Activated T-cell treated with anti-CD3 and anti-CD28 coated beads for 4 hours (primary cell): ENCODE data around the gene CPLANE1.
"Not testable (repeated sequence)": the region's sequence is repeated elsewhere in the genome, so short reads cannot be mapped to it uniquely, and the experiment has no call there.

Source experiments
- DNase-seq: peaks from one replicate; pipeline ENCODE4 v3.0.0-alpha.2; 2020

Gene CPLANE1

DNA sequence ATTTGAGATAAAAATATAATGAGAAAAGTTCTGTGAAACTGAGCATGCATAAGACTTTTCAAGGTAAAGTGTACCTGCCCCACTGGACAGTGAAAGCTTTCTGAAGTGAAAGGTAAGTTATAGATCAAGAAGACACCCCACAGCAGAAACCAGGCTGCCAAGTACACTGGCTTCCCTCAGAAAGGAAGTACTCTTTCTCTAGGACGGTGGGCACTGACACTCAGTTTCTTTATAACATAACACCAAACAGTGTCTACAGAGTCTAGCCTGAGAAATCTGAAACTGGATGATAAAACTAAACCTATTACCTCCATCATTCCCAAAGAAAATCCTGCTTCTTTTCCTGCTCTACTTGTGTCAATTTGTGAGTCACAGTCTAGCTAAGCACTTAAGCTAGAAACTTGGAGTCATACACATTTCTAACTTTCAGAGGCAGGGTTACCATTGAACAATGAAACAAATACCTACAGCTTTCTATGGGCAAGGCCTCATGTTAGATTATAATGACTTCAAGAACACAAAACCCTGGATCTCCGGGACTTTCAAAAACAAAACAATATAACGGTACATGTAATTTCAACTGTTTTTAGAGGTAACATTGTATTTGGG lies 136.7 kb downstream of the CPLANE1 start:
- no peak for DNase-seq

GRCh38 chr5:37111426-37112382 lies 137.5 kb downstream of the CPLANE1 start:
- DNase-seq, result no peak

GRCh38 chr5:37110135-37110534 lies 139.0 kb downstream of the CPLANE1 start:
- no peak for DNase-seq

DNA sequence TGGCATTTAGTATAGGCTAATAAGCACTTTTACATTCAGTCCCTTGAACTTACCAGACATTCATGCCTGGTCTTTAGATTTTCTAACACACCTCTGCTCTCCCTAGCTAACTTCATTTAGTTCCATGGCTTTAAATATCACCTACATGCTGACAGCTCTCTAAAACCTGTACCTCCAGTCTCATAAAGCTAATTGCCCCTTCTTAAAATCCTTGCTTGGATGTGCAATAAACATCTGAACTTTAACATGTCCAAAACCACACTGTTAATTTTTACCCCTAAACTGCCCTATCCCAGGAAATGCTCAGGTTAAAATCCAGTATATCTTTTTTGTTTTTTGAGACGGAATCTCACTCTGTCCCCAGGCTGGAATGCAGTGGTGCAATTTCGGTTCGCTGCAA lies 139.8 kb downstream of the CPLANE1 start:
- no peak for DNase-seq

DNA sequence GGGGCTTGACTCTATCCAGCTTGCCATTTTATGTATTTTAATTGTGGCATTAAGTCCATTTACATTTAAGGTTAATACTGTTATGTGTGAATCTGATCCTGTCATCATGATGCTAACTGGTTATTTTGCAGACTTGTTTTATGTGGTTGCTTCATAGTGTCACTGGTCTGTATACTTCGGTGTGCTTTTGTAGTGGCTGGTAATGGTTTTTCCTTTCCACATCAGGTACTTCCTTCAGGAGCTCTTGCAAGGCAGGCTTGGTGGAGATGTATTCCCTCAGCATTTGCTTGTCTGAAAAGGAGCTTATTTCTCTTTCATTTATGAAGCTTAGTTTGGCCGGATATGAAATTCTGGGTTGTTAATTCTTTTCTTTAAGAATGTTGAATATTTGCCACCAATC lies 145.9 kb downstream of the CPLANE1 start:
- DNase-seq, result no peak

- DNase-seq, result not testable (repeated sequence)
Observed at GRCh38 chr5:37099267-37099666, 149.9 kb downstream of the CPLANE1 start.

- not testable (repeated sequence) for DNase-seq
Observed at GRCh38 chr5:37093795-37094194, 155.4 kb downstream of the CPLANE1 start.

- DNase-seq, result no peak
Observed at GRCh38 chr5:37090781-37091180, 158.4 kb downstream of the CPLANE1 start.

DNA sequence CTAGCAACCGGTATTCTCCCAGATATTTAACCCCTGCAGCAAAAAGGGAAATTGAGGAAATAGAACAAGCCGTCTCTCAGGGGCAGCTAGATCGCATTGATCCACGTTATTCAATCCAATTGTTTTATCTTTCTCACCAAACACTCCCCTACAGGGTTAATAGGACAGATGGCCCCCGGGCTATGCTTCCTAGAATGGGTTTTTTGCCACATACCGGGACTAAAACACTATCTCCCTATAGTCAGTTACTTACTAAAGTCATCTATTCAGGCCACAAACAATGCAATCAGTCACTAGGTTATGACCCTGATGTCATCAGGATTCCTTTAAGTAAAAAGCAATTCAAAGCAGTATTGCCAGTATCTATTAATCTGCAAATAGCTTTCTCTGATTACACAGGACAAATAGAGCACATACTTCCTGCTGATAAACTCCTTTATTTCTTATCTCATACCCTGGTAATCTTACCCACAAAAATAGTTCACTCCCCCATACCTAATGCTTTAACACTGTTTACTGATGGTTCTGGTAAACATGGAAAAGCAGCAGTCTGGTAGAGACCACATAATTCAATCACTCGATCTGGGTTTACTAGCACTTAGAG lies 159.0 kb downstream of the CPLANE1 start:
- no peak for DNase-seq

DNA sequence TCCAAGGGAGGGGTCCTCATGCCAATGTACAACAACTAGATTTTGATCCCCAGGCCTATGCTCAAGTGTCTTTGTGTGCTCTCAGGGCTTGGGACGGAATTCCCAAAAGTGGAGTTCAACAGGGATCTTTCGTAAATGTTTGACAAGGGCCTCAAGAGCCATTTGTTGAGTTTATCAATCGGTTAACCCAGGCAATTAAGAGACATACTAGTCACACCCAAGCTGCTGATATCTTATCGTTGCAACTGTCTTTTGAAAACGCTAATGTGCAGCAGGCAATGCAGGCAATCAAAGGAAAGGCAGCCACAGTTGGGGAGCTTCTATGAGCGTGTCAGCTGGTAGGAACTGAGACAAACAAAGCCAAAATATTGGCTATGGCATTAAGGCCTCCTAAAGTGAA lies 161.2 kb downstream of the CPLANE1 start:
- DNase-seq, result no peak

DNA sequence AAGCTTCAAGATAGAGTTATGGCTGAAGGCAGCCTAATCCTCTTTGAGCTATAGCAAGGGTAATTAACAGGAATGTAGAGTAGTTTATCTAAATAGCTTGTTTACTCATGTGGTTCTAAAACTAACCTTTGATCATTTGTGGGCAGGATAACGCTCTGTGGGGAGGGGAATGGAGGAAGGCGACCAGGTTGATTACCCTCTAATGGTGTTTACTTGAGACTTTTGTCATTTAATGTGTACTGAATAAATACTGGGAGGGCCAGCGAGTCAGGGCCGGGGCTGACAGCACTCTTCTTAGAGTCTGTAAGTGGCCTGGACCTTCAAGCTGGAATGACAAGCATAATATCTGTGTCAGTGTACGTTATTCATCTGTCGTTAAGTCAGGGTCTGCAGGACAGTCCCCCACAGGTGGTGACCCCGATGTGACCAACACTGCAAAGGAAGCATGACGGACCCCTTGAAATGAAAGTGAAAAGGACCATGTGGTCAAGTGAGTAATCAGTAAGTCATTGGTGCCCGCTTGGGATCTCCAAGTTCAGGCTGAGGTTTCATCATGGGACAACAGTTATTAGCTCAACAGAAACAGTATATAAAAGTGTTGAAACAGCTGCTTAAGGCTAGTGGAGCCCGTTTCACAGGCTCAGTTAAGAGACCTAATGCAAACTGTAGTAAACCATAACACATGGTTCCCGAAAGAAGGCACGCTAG lies 162.6 kb downstream of the CPLANE1 start:
- no peak for DNase-seq

DNA sequence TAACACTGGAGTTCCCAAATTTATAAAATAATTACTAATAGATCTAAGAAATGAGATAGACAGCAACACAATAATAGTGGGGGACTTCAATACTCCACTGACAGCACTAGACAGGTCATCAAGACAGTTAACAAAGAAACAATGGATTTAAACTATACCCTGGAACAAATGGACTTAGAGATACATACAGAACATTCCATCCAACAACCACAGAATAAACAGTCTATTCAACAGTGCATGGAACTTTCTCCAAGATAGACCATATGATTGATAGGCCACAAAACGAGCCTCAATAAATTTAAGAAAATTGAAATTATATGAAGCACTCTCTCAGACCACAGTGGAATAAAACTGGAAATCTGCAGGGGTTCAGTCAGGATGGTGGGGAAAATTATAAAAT lies 163.2 kb downstream of the CPLANE1 start:
- DNase-seq, result not testable (repeated sequence)

GRCh38 chr5:37082977-37083376 lies 166.2 kb downstream of the CPLANE1 start:
- not testable (repeated sequence) for DNase-seq

DNA sequence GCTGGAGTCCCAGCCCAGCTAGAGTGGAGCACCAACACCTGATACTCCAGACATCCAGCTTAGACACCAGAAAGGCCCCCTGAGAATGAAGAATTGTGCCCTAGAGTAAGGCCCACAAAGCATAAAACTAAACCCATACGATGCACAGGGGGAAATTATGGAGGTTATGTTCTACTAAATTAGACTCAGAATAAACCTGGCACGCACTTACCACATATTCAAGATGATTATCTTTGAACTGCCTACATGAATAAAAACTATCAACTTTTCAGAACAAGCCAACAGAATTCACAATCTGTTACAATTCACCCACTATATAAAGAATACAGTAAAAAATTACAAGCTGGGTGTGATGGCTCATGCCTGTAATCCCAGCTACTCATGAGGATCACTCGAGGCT lies 168.5 kb downstream of the CPLANE1 start:
- DNase-seq, result no peak

GRCh38 chr5:37077146-37077545 lies 172.0 kb downstream of the CPLANE1 start:
- no peak for DNase-seq

DNA sequence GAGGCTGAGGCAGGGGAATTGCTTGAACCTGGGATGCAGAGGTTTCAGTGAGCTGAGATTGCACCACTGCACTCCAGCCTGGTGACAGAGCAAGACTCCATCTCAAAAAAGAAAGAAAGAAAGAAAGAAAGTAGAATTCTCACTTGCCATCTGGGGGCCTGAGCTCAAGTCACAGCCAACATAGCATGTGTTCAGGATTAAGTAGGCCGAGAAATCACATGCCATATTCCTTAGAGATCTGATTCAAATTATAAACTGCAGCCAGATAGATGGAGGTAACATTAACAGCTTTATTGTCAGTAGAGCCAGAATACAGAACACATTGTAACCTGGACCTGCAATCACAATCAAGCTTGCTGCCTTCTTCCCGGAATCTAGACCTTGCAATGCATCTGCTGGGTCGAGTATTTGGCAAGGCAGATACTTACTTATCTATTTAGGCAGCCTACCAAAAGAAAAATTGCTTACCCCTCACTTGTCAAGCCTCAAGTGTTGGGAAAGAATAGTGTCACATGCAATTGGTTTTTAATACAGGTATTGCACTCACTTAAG lies 173.7 kb downstream of the CPLANE1 start:
- DNase-seq, result no peak

- no peak for DNase-seq
Observed at GRCh38 chr5:37071901-37072581, 177.1 kb downstream of the CPLANE1 start.

- DNase-seq, result no peak
Observed at GRCh38 chr5:37071487-37071886, 177.7 kb downstream of the CPLANE1 start.

GRCh38 chr5:37064442-37064841 lies 184.7 kb downstream of the CPLANE1 start:
- no peak for DNase-seq

GRCh38 chr5:37063739-37064138 lies 185.4 kb downstream of the CPLANE1 start:
- DNase-seq, result no peak

GRCh38 chr5:37060030-37060429 lies 189.1 kb downstream of the CPLANE1 start:
- DNase-seq, result no peak

GRCh38 chr5:37056762-37057161 lies 192.4 kb downstream of the CPLANE1 start:
- DNase-seq, result no peak
